Suppressor macrophage treated with lipopolysaccharide for 4 hours (primary cell): Measurements from ENCODE around the gene TRIM54.

Source experiments
- DNase-seq: peaks from one replicate; pipeline ENCODE4 v3.0.0-alpha.2; 2020

The TRIM54 gene, protein sequence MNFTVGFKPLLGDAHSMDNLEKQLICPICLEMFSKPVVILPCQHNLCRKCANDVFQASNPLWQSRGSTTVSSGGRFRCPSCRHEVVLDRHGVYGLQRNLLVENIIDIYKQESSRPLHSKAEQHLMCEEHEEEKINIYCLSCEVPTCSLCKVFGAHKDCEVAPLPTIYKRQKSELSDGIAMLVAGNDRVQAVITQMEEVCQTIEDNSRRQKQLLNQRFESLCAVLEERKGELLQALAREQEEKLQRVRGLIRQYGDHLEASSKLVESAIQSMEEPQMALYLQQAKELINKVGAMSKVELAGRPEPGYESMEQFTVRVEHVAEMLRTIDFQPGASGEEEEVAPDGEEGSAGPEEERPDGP

GRCh38 chr2:27281855-27282559, at the start of gene TRIM54:
Gene TRIM54 (plus strand): TSS chr2:27282429. CDS start chr2:27282732, 303 bp downstream.
- no peak for DNase-seq

- DNase-seq = no peak
These were observed 48.9 kb upstream of the TRIM54 start for GRCh38 chr2:27233341-27233740.

- DNase-seq = no peak
These were observed 46.1 kb upstream of the TRIM54 start for GRCh38 chr2:27236136-27236535.

- DNase-seq = no peak
These were observed 45.6 kb upstream of the TRIM54 start for GRCh38 chr2:27236626-27237025.

GRCh38 chr2:27237341-27237945, 44.8 kb upstream of the TRIM54 start:
- no peak for DNase-seq

DNA sequence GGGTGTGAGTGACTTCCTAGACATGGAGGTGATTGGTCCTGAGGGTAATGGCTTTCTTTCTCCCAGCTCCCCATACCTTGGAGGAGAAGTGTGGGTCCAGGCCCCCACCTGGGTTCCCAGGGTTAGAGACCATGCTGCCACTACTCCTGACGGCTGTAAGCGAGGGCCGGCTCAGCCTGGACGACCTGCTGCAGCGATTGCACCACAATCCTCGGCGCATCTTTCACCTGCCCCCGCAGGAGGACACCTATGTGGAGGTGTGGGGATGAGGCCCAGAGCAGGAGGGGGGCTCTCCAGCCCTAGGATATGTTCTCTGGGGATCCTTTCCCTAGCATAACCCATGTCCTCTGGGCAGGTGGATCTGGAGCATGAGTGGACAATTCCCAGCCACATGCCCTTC, 43.3 kb upstream of the TRIM54 start:
- DNase-seq = no peak

DNA sequence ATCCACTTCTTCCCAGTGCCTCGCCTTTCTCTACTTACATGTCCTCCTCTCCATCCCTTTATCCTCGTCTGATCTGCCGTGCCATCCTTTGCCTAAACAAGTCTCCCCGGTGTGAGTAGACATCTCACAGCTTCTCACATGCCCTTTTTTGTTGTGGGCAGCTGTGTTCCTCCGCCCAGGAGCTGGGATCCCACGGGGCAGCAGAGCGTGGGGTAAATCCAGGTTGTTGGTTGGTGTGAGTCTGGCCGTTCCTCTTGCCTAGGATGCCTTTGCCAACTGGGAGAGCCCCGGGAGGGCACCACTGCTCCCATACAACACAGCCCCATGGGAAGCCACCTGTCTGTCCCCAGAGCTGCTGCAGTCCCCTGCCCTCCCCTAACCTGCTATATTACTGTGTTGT, 41.8 kb upstream of the TRIM54 start:
- DNase-seq = no peak

DNA sequence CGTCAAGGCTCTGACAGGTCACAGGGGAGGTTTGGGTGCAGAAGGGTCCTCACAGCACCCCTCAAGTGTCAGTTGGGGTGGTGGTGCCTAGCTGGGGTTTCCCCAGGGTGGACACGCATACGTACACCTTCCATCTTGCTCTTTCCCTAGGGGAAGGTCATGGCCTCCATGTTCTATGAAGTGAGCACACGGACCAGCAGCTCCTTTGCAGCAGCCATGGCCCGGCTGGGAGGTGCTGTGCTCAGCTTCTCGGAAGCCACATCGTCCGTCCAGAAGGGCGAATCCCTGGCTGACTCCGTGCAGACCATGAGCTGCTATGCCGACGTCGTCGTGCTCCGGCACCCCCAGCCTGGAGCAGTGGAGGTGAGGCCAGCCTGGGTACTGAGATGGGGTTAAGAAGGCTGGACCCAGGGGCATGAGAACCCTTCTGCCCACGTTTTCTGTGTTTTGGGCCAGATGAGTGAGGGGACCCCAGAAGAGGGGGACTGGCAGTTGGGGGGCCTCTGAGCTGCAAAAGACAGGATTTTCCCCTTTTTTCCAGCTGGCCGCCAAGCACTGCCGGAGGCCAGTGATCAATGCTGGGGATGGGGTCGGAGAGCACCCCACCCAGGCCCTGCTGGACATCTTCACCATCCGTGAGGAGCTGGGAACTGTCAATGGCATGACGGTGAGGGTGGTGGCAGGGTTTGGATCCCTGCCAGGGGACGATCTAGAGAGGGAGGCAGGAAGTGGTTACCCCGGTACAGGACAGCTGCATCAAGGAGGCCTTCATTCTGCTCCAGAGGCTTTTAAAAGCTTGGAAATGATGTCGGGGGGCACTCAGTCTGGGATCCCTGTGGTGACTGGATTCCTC, 40.2 kb upstream of the TRIM54 start:
- DNase-seq = no peak

GRCh38 chr2:27242614-27242951, 39.6 kb upstream of the TRIM54 start:
- DNase-seq = no peak

DNA sequence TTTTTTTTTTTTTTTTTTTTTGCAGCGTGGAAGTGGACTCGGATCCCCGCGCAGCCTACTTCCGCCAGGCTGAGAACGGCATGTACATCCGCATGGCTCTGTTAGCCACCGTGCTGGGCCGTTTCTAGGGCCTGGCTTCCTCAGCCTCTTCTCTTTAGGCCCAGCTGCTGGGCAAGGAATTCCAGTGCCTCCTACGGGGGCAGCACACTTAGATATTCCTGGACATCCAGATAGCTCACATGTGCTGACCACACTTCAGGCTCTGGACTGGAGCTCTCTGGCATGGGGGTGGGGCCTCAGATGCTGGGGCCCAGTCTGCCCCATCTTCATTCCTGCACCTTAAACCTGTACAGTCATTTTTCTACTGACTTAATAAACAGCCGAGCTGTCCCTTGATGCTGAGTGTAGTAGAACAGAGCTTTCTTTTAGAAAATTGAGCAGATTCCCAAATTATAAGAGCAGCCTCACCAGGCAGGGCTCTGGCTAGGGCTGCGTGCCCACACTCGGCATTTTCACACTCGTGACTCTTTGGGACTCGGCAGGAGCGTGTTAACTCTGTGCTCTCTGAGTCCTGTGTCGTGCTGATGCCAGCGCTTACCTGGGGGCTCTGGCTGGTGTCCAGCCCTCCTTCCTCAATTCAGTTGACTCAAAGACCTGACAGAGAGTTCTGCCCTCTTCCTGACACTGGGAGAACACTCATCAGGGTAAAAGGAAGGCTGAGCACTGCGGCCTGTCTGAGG, 38.7 kb upstream of the TRIM54 start:
- DNase-seq = no peak

GRCh38 chr2:27245116-27245515, 37.1 kb upstream of the TRIM54 start:
- no peak for DNase-seq

GRCh38 chr2:27245626-27246025, 36.6 kb upstream of the TRIM54 start:
- DNase-seq = no peak

- no peak for DNase-seq
These were observed 34.3 kb upstream of the TRIM54 start for GRCh38 chr2:27247893-27248292.

- DNase-seq = no peak
These were observed 32.9 kb upstream of the TRIM54 start for GRCh38 chr2:27249159-27249890.

- peak; percentile 79 for DNase-seq
These were observed 32.2 kb upstream of the TRIM54 start for GRCh38 chr2:27249891-27250651.

DNA sequence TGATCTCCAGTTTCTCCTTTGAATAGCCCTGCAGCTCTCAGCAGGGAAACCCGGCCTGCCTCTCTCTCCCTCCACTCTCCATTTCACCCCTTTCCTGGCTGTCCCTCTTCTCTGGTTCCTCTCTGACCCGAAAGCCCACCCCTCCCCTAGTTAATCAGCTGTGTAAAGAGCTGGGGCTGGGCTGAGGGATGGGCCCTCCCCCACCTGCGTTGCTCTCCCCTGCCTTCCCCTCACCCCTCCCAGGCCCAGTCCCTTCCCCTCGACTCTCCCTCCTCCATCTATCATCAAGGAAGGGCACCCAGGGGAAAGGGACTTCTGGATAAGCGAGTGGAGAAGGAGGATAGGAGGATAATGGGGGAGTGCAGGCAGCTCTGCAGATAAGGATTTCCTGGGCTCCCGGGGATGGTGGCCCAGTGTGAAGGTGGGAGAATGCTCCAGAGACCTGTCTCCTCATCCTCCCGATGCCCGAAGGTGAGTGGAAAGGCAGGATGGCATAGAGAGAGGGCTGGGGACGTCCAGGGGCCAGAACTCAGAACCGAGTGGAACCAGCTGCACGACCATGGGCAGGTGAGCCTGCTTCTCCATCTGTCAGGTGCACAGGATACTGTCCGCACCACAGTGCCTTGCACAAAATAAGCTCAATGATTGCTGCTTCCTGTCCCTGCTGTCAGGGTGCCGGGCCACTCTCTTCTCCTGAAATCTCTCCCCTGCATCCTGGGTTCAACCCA, 31.4 kb upstream of the TRIM54 start:
- no peak for DNase-seq

DNA sequence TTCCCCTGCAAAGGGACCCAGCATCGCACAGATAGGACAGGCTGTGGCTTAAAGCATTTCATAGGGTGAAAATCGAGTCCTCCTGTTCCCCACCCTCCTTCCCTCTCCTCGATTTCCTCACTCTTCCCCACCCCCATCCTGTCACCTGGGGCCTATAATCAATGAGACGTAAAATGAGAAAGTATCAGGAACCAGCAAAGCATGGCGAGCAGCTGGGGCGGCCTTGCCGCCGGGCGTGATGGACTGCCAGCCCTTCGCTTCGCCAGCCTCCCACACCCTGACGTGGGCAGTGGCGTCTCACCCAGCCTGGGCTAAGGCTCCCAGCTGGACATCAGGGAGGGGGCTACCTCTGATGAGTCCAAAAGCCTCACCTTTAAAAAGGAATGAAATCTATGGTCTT, 30.5 kb upstream of the TRIM54 start:
- no peak for DNase-seq

DNA sequence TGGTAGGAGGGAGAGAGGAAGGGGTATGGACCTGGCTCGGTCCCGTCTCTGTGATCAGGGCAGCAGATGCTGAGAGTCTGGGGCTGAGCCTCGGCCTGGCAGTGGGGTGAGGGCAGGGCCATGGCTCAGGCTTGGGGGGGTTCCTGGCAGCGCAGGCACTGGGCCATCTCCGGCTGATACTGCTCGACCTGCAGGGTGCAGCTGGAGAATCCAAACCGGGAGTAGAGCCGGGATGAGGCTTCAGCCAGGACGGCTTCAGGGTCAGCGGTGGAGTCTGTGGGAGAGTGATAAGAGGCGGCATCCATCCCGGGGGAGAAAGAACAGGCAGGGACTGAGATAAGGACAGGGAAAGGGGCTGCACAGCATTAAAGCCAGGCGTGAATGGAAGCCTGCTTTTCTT, 27.0 kb upstream of the TRIM54 start:
- no peak for DNase-seq

DNA sequence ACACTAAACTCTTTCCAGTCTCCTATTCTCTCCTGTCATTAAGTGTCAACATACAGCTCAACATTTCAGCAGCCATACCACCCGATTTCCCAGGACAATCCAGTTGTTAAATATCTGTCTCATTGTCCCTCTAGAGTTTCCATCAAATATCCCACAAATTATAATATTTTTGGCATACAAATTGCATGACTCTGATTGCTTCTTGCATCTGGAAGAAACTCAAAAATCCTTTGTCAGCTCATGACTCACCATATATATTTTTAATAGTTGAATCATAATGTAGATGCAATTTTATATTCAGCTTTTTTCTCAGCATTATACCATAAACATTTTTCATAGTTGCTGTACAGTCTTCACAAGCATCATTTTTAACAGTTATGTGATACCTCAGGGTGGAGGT, 26.6 kb upstream of the TRIM54 start:
- DNase-seq = no peak

DNA sequence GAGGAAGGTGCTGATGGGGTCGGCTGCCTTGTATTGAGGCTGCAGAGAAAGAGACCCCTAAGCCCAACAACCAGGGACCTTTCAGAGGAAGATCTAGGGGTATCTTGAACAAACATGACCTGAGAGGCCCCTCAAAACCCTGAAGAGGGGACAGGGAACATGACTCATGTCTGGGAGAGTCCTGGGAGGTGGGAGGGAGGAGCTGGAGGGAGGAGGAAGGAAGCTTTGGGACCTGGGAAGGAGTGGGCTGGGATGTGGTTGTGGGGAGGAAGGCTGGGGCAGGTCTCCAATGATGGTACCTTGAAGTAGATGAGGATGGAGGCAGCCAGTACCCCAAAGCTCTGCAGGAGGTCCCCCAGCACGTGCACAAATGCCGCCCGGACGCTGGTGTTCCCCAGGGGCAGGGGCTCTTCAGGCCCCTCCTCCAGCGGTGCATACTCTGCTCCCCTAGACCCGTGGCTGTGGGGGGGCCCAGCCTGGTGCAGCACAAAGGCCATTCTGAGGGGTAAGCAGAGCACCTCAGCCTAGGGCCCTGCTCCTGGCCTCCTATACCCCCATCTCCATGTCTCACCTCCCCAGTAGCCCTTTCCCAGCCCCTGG, 25.3 kb upstream of the TRIM54 start:
- no peak for DNase-seq
